GM12865 (cell line): ENCODE measurements around the gene FNDC11.

Experiments
- DNase-seq: peaks from one replicate; pipeline ENCODE4 v3.0.0; 2010; ENCODE audit warnings: low read depth
- H3K4me3 ChIP-seq: 2 replicates; pipeline ENCODE4 v1.5.1; 2011; ENCODE audit warnings: mild to moderate bottlenecking, low read depth, low read length, control low read depth
- CTCF ChIP-seq: IDR thresholded peaks from 2 replicates; pipeline ENCODE4 v1.5.1; 2011; ENCODE audit warnings: low read length, control low read depth, low read depth, inconsistent platforms; ENCODE audit not compliant: insufficient read depth; ENCODE audit errors: missing control alignments

FNDC11 gene

GRCh38 chr20:63574156-63574828, 20.3 kb downstream of the FNDC11 start, which contains the start of gene HELZ2:
Gene HELZ2 (minus strand): TSS chr20:63574239. CDS start chr20:63572385, 1,854 bp downstream.
- H3K4me3 ChIP-seq, result peak within 1 kb of the TSS; percentile 83
- peak; percentile 75 for DNase-seq
- TF ChIP-seq CTCF, result no peak

- no peak for DNase-seq
- TF ChIP-seq CTCF, result no peak
Observed at GRCh38 chr20:63574829-63575743, 21.1 kb downstream of the FNDC11 start.

GRCh38 chr20:63576311-63576710, 22.4 kb downstream of the FNDC11 start:
- no peak for DNase-seq
- no peak for TF ChIP-seq CTCF
- H3K4me3 ChIP-seq, result no peak overlapping the region

More at GRCh38 chr20:63574829-63575743, 21.1 kb downstream of the FNDC11 start:
- no peak overlapping the region for H3K4me3 ChIP-seq

- no peak for DNase-seq
- no peak for TF ChIP-seq CTCF
- no peak overlapping the region for H3K4me3 ChIP-seq
Observed at GRCh38 chr20:63577317-63577894, 23.4 kb downstream of the FNDC11 start.

GRCh38 chr20:63578224-63579016, 24.5 kb downstream of the FNDC11 start:
- no peak overlapping the region for H3K4me3 ChIP-seq
- no peak for DNase-seq
- no peak for TF ChIP-seq CTCF

- DNase-seq, result no peak
- no peak overlapping the region for H3K4me3 ChIP-seq
- TF ChIP-seq CTCF, result no peak
Observed at GRCh38 chr20:63579017-63579694, 25.2 kb downstream of the FNDC11 start.
